Mucosa of rectum (tissue), 2 donors: Measurements from ENCODE around the gene FNBP1.
"Not testable (repeated sequence)": the region's sequence is repeated elsewhere in the genome, so short reads cannot be mapped to it uniquely, and the experiment has no call there.

ENCODE experiments used
- H3K27ac ChIP-seq, 2 donors: one replicate each; pipeline ENCODE4 v1.7.0; 2013; ENCODE audit warnings: inconsistent platforms in 2 of 2, low read depth in 2 of 2, low read length in 2 of 2
- H3K27me3 ChIP-seq, 2 donors: one replicate each; pipeline ENCODE4 v1.7.0; 2013; ENCODE audit warnings: low read length in 2 of 2; ENCODE audit not compliant: control insufficient read depth in 2 of 2, insufficient read depth in 2 of 2
- H3K36me3 ChIP-seq, 2 donors: one replicate each; pipeline ENCODE4 v1.7.0; 2013; ENCODE audit warnings: low read length in 2 of 2; ENCODE audit not compliant: control insufficient read depth in 2 of 2, insufficient read depth in 2 of 2
- H3K4me1 ChIP-seq, 2 donors: one replicate each; pipeline ENCODE4 v1.7.0; 2013; ENCODE audit warnings: low read length in 2 of 2, mild to moderate bottlenecking in 1 of 2; ENCODE audit not compliant: control insufficient read depth in 2 of 2, insufficient read depth in 2 of 2
- H3K4me3 ChIP-seq, 2 donors: one replicate each; pipeline ENCODE4 v1.7.0; 2013; ENCODE audit warnings: low read length in 2 of 2
- H3K9ac ChIP-seq, 2 donors: one replicate each; pipeline ENCODE4 v1.7.0; 2013; ENCODE audit warnings: low read length in 2 of 2, low read depth in 1 of 2, mild to moderate bottlenecking in 1 of 2
- H3K9me3 ChIP-seq, 2 donors: one replicate each; pipeline ENCODE4 v1.7.0; 2013; ENCODE audit warnings: low read length in 2 of 2; ENCODE audit not compliant: control insufficient read depth in 2 of 2
- donor health status: healthy.
- donor health status: Normal muscosa, but diverticular disease.

FNBP1 gene

DNA sequence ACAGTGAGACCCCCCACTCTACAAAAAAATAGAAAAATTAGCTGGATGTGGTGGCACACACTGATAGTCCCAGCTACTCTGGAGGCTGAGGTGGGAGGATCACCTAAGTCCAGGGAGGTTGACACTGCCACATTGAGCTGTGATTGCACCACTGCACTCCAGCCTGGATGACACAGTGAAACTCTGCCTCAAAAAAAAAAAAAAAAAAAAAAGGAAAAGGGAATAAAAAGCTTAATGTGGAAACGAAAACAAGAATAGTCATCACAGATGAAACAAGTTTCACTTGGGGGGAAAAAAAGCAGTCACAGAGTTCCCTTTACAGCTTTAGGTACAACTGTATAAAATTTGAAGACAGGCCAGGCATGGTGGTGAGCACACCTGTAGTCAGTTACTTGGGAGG, 84.2 kb downstream of the FNBP1 start:
- H3K27ac ChIP-seq, result no peak overlapping the region
- no peaks in the 10 kb centered on the region for H3K27me3 ChIP-seq
- H3K9me3 ChIP-seq, result no peaks in the 10 kb centered on the region
- peaks cover 12 to 14% of the 10 kb centered on the region in 2 donors for H3K4me1 ChIP-seq
- no peak overlapping the region for H3K9ac ChIP-seq
- peaks cover 5 to 22% of the 10 kb centered on the region in 2 donors for H3K36me3 ChIP-seq
- no peak overlapping the region for H3K4me3 ChIP-seq

DNA sequence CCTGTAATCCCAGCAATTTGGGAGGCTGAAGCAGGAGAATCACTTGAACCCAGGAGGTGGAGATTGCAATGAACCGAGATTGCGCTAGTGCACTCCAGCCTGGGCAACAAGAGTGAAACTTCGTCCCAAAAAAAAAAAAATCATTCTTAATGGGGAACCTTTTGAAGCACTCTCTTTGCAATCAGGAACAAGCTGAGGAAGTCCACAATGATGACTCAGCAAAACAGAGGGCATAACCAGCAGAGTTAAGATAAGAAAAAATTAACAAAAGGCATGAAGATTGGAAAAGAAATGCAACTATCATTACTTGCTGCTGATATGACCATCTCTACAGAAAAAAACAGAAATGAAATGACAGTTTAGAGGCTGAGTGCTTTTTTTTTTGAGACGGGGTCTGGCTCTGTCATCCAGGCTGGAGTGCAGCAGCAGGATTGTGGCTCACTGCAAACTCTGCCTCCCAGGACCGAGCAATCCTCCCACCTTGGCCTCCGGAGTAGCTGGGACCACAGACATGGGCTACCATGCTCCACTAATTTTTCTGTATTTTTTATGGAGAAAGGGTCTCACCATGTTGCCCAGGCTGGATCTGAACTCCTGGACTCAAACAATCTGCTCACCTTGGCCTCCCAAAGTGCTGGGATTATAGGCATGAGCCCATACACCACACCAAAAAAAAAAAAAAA, 88.0 kb downstream of the FNBP1 start:
- Histone ChIP-seq H3K27me3 (no peaks in the 10 kb centered on the region), H3K4me3 (no peak overlapping the region), H3K9me3 (no peaks in the 10 kb centered on the region), H3K27ac (peak overlapping the region in 1 of 2 donors; percentile 38), H3K4me1 (no peaks in the 10 kb centered on the region), H3K9ac (no peak overlapping the region), H3K36me3 (peaks cover 5 to 22% of the 10 kb centered on the region in 2 donors)

DNA sequence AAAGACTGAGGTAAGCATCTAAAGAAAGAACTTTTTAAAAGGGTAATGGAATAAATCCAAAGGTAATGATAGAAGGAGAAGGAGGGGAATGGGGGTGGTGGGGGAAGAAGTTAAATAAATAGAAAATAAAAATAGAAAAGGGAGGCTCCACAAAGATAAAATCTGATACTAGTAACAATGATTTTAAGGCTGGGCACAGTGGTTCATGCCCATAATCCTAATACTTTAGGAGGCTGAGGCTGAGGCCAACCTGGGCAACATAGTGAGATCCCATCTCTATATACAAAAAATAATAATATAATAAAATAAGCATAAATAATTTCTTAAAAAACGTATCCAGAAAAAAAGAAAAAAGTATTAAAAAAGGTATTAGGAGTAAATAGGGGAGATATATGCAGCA, 89.3 kb downstream of the FNBP1 start:
- Histone ChIP-seq H3K27ac (no peak overlapping the region), H3K36me3 (peaks cover 9 to 20% of the 10 kb centered on the region in 2 donors), H3K4me1 (peaks cover 0 to 2% of the 10 kb centered on the region in 2 donors), H3K27me3 (no peaks in the 10 kb centered on the region), H3K9ac (no peak overlapping the region), H3K9me3 (no peaks in the 10 kb centered on the region), H3K4me3 (no peak overlapping the region)

DNA sequence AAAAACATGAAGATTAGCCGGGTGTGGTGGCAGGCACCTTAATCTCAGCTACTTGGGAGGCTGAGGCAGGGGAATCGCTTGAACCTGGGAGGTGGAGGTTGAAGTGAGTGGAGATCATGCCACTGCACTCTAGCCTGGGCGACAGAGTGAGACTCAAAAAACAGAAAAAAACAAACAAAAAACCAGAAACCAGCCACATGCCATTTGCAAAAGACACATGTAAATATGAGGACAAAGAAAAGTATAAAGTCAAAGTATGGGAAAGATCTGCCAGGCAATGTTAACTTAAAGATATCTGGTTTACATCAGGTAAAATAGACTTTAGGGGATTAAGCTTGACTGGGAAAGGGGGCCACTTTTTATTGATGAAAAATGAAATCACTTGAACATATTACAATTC, 90.7 kb downstream of the FNBP1 start:
- no peak overlapping the region for H3K27ac ChIP-seq
- H3K36me3 ChIP-seq, result peaks cover 7 to 16% of the 10 kb centered on the region in 2 donors

DNA sequence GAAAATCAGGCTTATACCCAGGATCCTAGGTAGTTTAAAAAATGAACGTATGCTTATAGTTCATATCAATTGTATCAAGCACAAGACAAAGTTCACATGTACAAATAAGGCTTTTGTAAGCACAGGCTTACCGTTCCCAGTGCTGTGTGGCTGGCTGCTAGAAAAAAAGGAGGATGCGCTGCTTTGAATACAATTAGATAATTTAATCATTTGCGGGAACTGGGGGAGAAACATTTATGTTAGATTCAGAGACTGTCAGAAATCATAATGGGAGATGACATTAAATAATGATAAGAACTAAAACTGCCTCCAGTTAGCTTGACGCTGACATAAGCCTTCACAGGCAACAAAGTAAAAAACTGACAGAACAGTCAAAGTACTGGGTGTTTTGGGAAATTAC, 93.2 kb downstream of the FNBP1 start:
- Histone ChIP-seq H3K27ac (no peak overlapping the region), H3K4me3 (no peak overlapping the region), H3K36me3 (peaks cover 0 to 3% of the 10 kb centered on the region in 2 donors), H3K27me3 (no peaks in the 10 kb centered on the region), H3K9ac (no peak overlapping the region), H3K4me1 (peaks cover 2 to 3% of the 10 kb centered on the region in 2 donors), H3K9me3 (no peaks in the 10 kb centered on the region)

More for the DNA sequence above, 90.7 kb downstream of the FNBP1 start:
- no peaks in the 10 kb centered on the region for H3K27me3 ChIP-seq
- H3K9me3 ChIP-seq, result no peaks in the 10 kb centered on the region
- H3K4me1 ChIP-seq, result peaks cover 0 to 2% of the 10 kb centered on the region in 2 donors
- no peak overlapping the region for H3K4me3 ChIP-seq
- H3K9ac ChIP-seq, result no peak overlapping the region

DNA sequence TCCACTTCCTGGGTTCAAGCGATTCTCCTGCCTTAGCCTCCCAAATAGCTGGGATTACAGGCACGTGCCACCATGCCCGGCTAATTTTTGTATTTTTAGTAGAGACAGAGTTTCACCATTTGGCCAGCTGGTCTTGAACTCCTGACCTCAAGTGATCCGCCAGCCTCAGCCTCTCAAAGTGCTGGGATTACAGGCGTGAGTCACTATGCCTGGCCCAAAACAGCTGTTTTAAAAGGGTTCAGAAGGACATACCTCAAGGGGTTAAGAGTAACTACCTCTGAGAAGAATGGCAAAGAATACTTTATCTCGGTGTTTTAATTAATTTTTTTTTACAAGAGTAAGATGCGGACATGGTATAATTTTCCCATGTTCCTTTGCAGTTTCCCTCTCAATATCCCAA, 94.4 kb downstream of the FNBP1 start:
- H3K4me3 ChIP-seq, H3K9ac ChIP-seq, H3K27me3 ChIP-seq, H3K9me3 ChIP-seq, H3K27ac ChIP-seq, H3K36me3 ChIP-seq, H3K4me1 ChIP-seq: not testable (repeated sequence)

DNA sequence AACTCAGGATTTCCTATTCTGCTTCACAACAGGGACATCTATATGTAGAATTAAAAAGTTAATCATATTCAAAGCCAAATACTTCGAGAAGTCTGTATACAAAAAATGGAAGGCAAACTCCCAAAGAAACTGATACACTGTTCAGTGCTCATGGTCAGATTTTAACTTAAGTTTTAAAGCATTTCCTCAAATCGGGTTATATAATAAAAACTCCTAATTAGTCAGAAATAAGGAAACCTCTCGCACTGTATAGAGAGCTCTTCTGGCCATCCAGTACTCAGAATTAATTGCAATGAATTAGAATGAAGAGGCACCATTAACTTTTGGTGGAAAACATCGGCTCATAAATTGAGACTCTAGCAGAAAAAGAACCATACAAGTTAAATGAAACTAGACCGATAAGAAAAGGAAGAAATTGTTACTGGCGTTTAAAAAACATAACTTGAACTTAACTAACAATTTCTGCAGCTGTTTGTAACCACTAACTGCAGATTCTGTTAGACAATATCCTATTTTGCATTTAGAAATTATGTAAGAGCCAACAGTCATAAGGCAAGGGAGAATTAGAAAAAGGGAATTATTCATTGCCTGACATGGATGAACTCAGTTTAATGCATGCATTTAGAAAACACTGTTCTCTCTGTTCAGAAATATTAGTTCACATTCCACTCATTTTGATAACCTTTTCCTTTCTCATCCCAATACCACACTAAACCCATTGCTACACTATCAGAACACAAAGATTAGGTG, 96.6 kb downstream of the FNBP1 start:
- peak overlapping the region; percentile 2 to 41 for H3K27ac ChIP-seq
- H3K27me3 ChIP-seq, result no peaks in the 10 kb centered on the region
- peaks cover 0 to 3% of the 10 kb centered on the region in 2 donors for H3K9me3 ChIP-seq
- peaks cover 3 to 4% of the 10 kb centered on the region in 2 donors for H3K4me1 ChIP-seq
- no peak overlapping the region for H3K9ac ChIP-seq
- H3K36me3 ChIP-seq, result peaks cover 4 to 8% of the 10 kb centered on the region in 2 donors
- no peak overlapping the region for H3K4me3 ChIP-seq

DNA sequence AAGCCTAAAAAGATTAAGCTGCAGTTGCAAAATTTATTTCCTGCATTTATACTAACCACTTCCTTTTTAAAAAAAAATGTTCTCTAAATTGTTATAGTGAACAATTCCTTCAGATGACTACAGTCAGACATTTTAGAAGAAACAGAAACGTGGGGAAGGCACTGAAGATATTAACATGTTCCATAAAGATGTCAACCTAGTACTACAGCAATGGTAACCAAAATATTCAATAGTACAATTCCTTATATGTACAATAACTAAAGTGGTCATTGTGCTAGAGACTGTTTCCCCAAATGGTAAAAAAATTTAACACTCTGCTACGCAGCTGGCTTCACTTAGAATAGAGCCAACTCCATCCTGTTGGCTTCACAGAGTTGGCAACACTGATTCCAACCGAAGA, 97.7 kb downstream of the FNBP1 start:
- peak overlapping the region; percentile 47 to 61 for H3K27ac ChIP-seq
- no peak overlapping the region for H3K9ac ChIP-seq
- peaks cover 3 to 4% of the 10 kb centered on the region in 2 donors for H3K4me1 ChIP-seq
- no peaks in the 10 kb centered on the region for H3K27me3 ChIP-seq
- peaks cover 0 to 3% of the 10 kb centered on the region in 2 donors for H3K9me3 ChIP-seq
- no peak overlapping the region for H3K4me3 ChIP-seq
- H3K36me3 ChIP-seq, result peaks cover 4 to 8% of the 10 kb centered on the region in 2 donors

DNA sequence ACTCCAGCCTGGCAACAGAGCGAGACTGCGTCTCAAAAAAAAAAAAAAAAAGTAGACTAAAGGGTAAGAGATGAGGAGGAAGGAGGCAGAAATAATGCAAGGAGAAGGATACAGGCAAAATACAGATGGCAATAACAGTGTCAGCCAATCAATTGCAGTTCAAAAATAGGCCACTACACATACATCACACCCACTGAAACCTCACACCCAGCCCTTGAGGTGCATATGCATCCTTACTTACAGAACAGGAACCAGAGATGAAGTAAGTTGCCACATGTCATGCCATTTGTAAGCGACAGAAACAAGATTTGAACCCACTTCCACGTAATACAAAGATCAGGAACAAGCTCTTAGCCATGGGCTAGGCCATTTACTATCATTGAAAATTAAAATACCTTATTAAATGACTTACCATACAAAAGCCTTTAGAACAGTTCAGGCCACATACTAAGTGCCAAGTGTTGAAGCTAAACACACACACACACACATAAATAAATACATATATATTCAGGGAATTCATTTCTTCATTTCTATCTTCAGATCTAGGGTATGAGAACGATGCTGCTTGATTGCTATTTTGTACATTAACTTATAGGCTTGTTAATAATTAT, 98.4 kb downstream of the FNBP1 start:
- peak overlapping the region; percentile 61 to 72 for H3K27ac ChIP-seq
- no peak overlapping the region for H3K4me3 ChIP-seq
- H3K9ac ChIP-seq, result no peak overlapping the region
- peaks cover 4 to 8% of the 10 kb centered on the region in 2 donors for H3K36me3 ChIP-seq
- H3K4me1 ChIP-seq, result peaks cover 3 to 4% of the 10 kb centered on the region in 2 donors
- H3K9me3 ChIP-seq, result peaks cover 0 to 3% of the 10 kb centered on the region in 2 donors
- no peaks in the 10 kb centered on the region for H3K27me3 ChIP-seq

DNA sequence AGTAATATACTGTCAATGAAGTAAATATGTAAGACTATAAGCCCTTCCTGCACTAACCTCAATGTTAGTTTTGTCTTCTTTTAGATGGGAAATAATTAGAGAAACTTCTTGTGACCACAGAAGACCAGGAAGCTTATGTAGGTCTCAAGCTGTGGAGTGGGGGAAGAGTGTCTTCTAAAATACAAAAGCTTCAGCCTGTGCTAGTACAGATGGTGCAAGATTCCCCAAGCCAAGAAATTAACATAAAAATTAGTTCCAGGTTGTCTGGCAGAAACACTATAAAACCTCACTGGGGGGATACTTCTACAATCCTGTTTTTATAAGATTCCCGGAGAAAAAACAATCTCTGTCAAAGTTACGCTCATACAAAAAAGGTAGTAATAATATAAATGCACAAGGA, 103.6 kb downstream of the FNBP1 start:
- peaks cover 3 to 5% of the 10 kb centered on the region in 2 donors for H3K4me1 ChIP-seq
- H3K4me3 ChIP-seq, result no peak overlapping the region
- peaks cover 0 to 3% of the 10 kb centered on the region in 2 donors for H3K9me3 ChIP-seq
- no peaks in the 10 kb centered on the region for H3K27me3 ChIP-seq
- H3K27ac ChIP-seq, result no peak overlapping the region
- no peak overlapping the region for H3K9ac ChIP-seq
- peaks cover 4 to 5% of the 10 kb centered on the region in 2 donors for H3K36me3 ChIP-seq
